Neural cell (in vitro differentiated cells): Measurements from ENCODE around the gene ERC2. TPM values are rescaled to one million over a fixed set of nuclear protein-coding genes. Genes with fewer than 3 reads are reported as not detected.

Experiments used
- H2AFZ ChIP-seq: fragments of 200-600, 300-800 bp; sonication (generic), shearing (Covaris generic); 2 replicates; pipeline ENCODE4 v1.6.0; 2014; ENCODE audit warnings: low read depth, mild to moderate bottlenecking, antibody characterized with exemption, low read length, moderate library complexity
- H3F3A ChIP-seq: fragments of 200-600 bp; shearing (Covaris generic); 2 replicates; pipeline ENCODE4 v1.6.1; 2016; ENCODE audit warnings: mild to moderate bottlenecking, moderate library complexity, mixed read lengths, antibody characterized with exemption, low read length; ENCODE audit not compliant: insufficient read depth, poor library complexity, severe bottlenecking
- H3K27ac ChIP-seq: fragments of 200-600, 300-800 bp; sonication (generic), shearing (Covaris generic); 2 replicates; pipeline ENCODE4 v1.5.1; 2014; ENCODE audit warnings: mild to moderate bottlenecking, low read length, moderate library complexity
- H3K27me3 ChIP-seq: fragments of 300-800, 200-600 bp; sonication (generic), shearing (Covaris generic); 2 replicates; pipeline ENCODE4 v1.6.0; 2014; ENCODE audit warnings: mild to moderate bottlenecking, low read depth, low read length, moderate library complexity; ENCODE audit not compliant: insufficient read depth
- H3K36me3 ChIP-seq: fragments of 300-800, 200-600 bp; sonication (generic), shearing (Covaris generic); 2 replicates; pipeline ENCODE4 v1.5.1; 2014; ENCODE audit warnings: mild to moderate bottlenecking, antibody characterized with exemption, low read length, moderate library complexity; ENCODE audit not compliant: insufficient read depth
- H3K4me2 ChIP-seq: fragments of 300-800, 200-600 bp; sonication (generic), shearing (Covaris generic); 2 replicates; pipeline ENCODE4 v1.6.0; 2014; ENCODE audit warnings: mild to moderate bottlenecking, low read length
- H3K4me3 ChIP-seq: fragments of 300-800, 200-600 bp; sonication (generic), shearing (Covaris generic); 2 replicates; pipeline ENCODE4 v1.5.1; 2014; ENCODE audit warnings: mild to moderate bottlenecking, low read length, moderate library complexity
- H3K79me2 ChIP-seq: fragments of 200-600 bp; shearing (Covaris generic); replicated peaks from 2 replicates; pipeline ENCODE4 v1.6.0; 2014; ENCODE audit warnings: mild to moderate bottlenecking, low read length, moderate library complexity; ENCODE audit not compliant: insufficient read depth
- H3K9ac ChIP-seq: fragments of 300-800, 200-600 bp; sonication (generic), shearing (Covaris generic); 2 replicates; pipeline ENCODE4 v1.6.1; 2016; ENCODE audit warnings: mild to moderate bottlenecking, low read length, mixed read lengths
- H3K9me2 ChIP-seq: fragments of 200-600 bp; shearing (Covaris generic); 2 replicates; pipeline ENCODE4 v1.6.1; 2016; ENCODE audit warnings: mild to moderate bottlenecking, low read length, mixed read lengths; ENCODE audit not compliant: insufficient read depth
- H3K9me3 ChIP-seq: fragments of 200-600, 300-800 bp; sonication (generic), shearing (Covaris generic); 2 replicates; pipeline ENCODE4 v1.6.1; 2016; ENCODE audit warnings: mild to moderate bottlenecking, mixed run types, low read length, moderate library complexity, mixed read lengths
- H4K20me1 ChIP-seq: fragments of 200-600 bp; shearing (Covaris generic); 2 replicates; pipeline ENCODE4 v1.6.1; 2016; ENCODE audit warnings: mild to moderate bottlenecking, mixed run types; ENCODE audit not compliant: insufficient read depth
- EP300 ChIP-seq: fragments of 450-650 bp; conservative IDR thresholded peaks from 2 replicates; pipeline ENCODE4 v1.6.1; 2014; ENCODE audit warnings: antibody characterized with exemption, mild to moderate bottlenecking, moderate library complexity; ENCODE audit not compliant: poor library complexity, severe bottlenecking
- EZH2 ChIP-seq: fragments of 200-600, 300-800 bp; shearing (Covaris generic), sonication (generic); IDR thresholded peaks from 2 replicates; pipeline ENCODE4 v1.6.1; 2014; ENCODE audit warnings: antibody characterized with exemption, low read length, borderline replicate concordance, mild to moderate bottlenecking; ENCODE audit not compliant: insufficient read depth, poor library complexity, severe bottlenecking
- MXI1 ChIP-seq: fragments of 450-650 bp; conservative IDR thresholded peaks from 2 replicates; pipeline ENCODE4 v1.6.1; 2014; ENCODE audit warnings: antibody characterized with exemption, mild to moderate bottlenecking; ENCODE audit not compliant: poor library complexity, severe bottlenecking
- POLR2AphosphoS5 ChIP-seq: IDR thresholded peaks from 2 replicates; pipeline ENCODE4 v1.6.1; 2012
- RAD21 ChIP-seq: fragments of 450-650 bp; conservative IDR thresholded peaks from 2 replicates; pipeline ENCODE4 v1.6.1; 2014; ENCODE audit warnings: antibody characterized with exemption, mild to moderate bottlenecking, moderate library complexity
- SMC3 ChIP-seq: fragments of 450-650 bp; conservative IDR thresholded peaks from 2 replicates; pipeline ENCODE4 v1.6.1; 2014; ENCODE audit warnings: antibody characterized with exemption, mild to moderate bottlenecking, moderate library complexity; ENCODE audit not compliant: poor library complexity
- TAF1 ChIP-seq: IDR thresholded peaks from 2 replicates; pipeline ENCODE4 v1.6.1; 2012; ENCODE audit warnings: low read depth
- polyA plus RNA-seq: library from polyadenylated mRNA; depleted of rRNA; stranded (reverse); fragments of >200 nt; gene quantifications from 2 replicates; pipeline ENCODE4 v1.2.3, GENCODE V29; 2014
- TF ChIP-seq, protein P1 (sequence below): fragments of 450-650 bp; IDR thresholded peaks from 2 replicates; pipeline ENCODE4 v1.5.1; 2014; ENCODE audit warnings: antibody characterized with exemption, mild to moderate bottlenecking, moderate library complexity; ENCODE audit not compliant: poor library complexity, severe bottlenecking
- TF ChIP-seq, protein P2 (sequence below): IDR thresholded peaks from 2 replicates; pipeline ENCODE4 v1.6.1; 2012; ENCODE audit warnings: borderline replicate concordance

ERC2 gene
- polyA plus RNA-seq, 1 donor from 2014 or later: 60.4 TPM

DNA sequence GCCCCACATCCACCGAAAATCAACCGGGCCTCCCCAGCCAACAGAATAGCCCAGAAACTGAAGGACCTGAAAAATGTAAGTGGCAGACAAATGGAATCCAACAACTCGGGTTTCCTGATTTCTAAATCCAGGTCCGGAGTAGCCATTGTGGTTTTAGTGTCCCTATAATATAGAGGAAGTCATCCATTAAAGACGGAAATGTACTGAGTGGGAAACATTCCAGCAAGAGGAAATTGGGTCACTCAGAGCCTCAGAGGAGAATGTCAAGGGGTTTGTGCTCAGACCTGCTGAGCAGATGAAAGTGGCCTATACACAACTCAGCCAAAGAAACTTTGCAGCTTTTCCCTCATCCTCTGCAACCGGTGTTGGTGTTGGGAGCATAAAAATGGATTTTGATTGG is 366.7 kb downstream of the ERC2 start:
- H3K9me3 ChIP-seq: no peaks in the 10 kb centered on the region
- no peak overlapping the region for H3K27ac ChIP-seq
- no peaks in the 10 kb centered on the region for H3K36me3 ChIP-seq
- no peaks in the 10 kb centered on the region for H3F3A ChIP-seq
- no peak for TF ChIP-seq EZH2
- TF ChIP-seq EP300: no peak
- no peak for TF ChIP-seq POLR2AphosphoS5
- TF ChIP-seq, protein P1, sequence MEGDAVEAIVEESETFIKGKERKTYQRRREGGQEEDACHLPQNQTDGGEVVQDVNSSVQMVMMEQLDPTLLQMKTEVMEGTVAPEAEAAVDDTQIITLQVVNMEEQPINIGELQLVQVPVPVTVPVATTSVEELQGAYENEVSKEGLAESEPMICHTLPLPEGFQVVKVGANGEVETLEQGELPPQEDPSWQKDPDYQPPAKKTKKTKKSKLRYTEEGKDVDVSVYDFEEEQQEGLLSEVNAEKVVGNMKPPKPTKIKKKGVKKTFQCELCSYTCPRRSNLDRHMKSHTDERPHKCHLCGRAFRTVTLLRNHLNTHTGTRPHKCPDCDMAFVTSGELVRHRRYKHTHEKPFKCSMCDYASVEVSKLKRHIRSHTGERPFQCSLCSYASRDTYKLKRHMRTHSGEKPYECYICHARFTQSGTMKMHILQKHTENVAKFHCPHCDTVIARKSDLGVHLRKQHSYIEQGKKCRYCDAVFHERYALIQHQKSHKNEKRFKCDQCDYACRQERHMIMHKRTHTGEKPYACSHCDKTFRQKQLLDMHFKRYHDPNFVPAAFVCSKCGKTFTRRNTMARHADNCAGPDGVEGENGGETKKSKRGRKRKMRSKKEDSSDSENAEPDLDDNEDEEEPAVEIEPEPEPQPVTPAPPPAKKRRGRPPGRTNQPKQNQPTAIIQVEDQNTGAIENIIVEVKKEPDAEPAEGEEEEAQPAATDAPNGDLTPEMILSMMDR: no peak
- no peak for TF ChIP-seq RAD21
- TF ChIP-seq TAF1: no peak
- TF ChIP-seq MXI1: no peak
- TF ChIP-seq, protein P2, sequence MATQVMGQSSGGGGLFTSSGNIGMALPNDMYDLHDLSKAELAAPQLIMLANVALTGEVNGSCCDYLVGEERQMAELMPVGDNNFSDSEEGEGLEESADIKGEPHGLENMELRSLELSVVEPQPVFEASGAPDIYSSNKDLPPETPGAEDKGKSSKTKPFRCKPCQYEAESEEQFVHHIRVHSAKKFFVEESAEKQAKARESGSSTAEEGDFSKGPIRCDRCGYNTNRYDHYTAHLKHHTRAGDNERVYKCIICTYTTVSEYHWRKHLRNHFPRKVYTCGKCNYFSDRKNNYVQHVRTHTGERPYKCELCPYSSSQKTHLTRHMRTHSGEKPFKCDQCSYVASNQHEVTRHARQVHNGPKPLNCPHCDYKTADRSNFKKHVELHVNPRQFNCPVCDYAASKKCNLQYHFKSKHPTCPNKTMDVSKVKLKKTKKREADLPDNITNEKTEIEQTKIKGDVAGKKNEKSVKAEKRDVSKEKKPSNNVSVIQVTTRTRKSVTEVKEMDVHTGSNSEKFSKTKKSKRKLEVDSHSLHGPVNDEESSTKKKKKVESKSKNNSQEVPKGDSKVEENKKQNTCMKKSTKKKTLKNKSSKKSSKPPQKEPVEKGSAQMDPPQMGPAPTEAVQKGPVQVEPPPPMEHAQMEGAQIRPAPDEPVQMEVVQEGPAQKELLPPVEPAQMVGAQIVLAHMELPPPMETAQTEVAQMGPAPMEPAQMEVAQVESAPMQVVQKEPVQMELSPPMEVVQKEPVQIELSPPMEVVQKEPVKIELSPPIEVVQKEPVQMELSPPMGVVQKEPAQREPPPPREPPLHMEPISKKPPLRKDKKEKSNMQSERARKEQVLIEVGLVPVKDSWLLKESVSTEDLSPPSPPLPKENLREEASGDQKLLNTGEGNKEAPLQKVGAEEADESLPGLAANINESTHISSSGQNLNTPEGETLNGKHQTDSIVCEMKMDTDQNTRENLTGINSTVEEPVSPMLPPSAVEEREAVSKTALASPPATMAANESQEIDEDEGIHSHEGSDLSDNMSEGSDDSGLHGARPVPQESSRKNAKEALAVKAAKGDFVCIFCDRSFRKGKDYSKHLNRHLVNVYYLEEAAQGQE: no peak
- no peak for TF ChIP-seq SMC3
- H3K4me3 ChIP-seq: no peak overlapping the region
- H3K4me2 ChIP-seq: no peak overlapping the region
- no peaks in the 10 kb centered on the region for H3K9me2 ChIP-seq
- no peaks in the 10 kb centered on the region for H3K79me2 ChIP-seq
- H3K9ac ChIP-seq: no peak overlapping the region
- no peak overlapping the region for H2AFZ ChIP-seq
- no peaks in the 10 kb centered on the region for H4K20me1 ChIP-seq
- H3K27me3 ChIP-seq: no peaks in the 10 kb centered on the region

DNA sequence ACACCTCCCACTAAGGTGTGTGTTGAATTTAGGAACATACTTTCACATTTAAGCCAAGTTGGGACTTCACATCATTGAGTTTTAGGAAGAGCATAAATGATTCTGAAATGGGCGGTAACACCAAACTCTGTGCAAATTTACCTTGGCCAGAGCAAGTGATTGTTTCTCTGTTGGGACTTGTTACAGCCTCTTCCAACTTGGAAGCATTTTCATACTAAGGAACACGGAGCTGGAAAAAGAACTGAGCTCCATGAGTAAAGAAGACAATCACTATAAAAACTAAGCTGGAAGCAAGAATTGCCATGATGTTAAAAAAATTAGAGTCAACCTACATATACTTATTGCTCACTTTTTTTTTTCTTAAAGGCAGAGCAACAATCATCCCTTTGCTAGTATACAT is 371.3 kb downstream of the ERC2 start:
- Histone ChIP-seq H2AFZ (no peak overlapping the region), H3K4me2 (no peak overlapping the region), H3K9me2 (no peaks in the 10 kb centered on the region), H3K27ac (no peak overlapping the region), H3K9me3 (no peaks in the 10 kb centered on the region), H3K36me3 (no peaks in the 10 kb centered on the region), H3K79me2 (no peaks in the 10 kb centered on the region), H3K4me3 (no peak overlapping the region), H3F3A (no peaks in the 10 kb centered on the region), H4K20me1 (no peaks in the 10 kb centered on the region), H3K9ac (no peak overlapping the region), H3K27me3 (no peaks in the 10 kb centered on the region)
- TF ChIP-seq MXI1 (no peak), EZH2 (no peak), SMC3 (no peak), EP300 (no peak), RAD21 (no peak)
- TF ChIP-seq, protein P1: no peak
